Glomerular visceral epithelial cell (primary cell): ENCODE results near the gene NKX1-2.

ENCODE experiments used
- DNase-seq: peaks from one replicate; pipeline ENCODE4 v3.0.0-alpha.2; 2016; ENCODE audit errors: extremely low spot score

NKX1-2 gene

DNA sequence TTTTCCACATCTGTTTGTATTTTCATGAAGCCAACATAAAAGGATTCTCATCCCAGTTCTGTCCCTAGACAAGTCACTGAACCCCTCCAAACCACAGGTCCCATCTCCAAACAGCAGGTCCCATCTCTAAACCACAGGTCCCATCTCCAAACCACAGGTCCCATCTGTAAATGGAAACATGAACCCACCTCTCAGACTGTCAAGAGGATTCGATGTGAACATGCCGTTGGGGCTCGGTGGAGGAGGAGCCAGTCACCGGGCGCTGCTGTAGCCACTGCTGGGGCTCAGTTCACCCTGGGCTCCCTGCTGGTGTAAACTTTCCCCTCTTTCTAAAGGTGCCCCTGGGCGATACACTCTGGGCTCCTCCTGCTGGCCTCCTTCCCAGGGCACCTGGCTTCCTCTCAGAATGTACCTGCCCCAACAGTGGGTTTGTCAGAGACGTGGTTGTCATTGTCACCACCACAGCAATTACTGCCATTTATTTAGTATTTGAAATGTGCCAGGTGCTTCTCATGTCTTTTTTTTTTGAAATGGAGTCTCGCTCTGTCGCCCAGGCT, 24.8 kb upstream of the NKX1-2 start:
- DNase-seq, result no peak

DNA sequence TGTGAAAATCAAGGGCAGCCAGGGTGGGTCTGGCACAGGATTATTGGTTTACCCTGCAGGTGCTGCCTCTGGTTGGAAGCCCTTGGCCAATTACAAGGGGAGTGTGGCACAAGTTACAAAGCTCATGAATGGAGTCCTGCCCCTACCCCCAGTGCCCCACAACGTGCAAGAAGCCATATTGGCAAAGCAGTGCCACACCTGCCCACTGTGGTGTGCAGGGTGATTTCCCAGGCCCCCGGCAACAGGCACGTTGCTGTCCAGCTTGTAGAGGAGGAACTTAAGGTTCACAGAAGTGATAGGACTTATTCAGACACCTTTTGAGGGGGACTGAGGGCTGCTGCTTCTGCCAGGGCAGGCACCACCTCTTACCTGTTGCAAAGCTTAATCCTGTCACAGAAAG, 23.2 kb upstream of the NKX1-2 start:
- DNase-seq, result no peak

DNA sequence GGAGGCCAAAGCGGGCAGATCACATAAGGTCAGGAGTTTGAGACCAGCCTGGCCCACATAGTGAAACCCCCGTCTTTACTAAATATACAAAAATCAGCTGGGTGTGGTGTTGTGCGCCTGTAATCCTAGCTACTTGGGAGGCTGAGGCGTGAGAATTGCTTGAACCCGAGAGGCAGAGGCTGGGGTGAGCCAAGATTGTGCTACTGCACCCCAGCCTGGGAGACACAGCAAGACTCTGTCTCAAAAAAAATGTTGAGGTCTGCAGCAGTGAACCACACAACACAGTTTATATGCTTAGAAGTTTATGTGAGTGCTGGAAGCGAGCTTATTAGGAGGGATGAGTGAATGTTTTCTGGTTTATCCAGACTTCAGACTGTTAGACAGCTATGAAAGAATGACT, 22.2 kb upstream of the NKX1-2 start:
- no peak for DNase-seq

DNA sequence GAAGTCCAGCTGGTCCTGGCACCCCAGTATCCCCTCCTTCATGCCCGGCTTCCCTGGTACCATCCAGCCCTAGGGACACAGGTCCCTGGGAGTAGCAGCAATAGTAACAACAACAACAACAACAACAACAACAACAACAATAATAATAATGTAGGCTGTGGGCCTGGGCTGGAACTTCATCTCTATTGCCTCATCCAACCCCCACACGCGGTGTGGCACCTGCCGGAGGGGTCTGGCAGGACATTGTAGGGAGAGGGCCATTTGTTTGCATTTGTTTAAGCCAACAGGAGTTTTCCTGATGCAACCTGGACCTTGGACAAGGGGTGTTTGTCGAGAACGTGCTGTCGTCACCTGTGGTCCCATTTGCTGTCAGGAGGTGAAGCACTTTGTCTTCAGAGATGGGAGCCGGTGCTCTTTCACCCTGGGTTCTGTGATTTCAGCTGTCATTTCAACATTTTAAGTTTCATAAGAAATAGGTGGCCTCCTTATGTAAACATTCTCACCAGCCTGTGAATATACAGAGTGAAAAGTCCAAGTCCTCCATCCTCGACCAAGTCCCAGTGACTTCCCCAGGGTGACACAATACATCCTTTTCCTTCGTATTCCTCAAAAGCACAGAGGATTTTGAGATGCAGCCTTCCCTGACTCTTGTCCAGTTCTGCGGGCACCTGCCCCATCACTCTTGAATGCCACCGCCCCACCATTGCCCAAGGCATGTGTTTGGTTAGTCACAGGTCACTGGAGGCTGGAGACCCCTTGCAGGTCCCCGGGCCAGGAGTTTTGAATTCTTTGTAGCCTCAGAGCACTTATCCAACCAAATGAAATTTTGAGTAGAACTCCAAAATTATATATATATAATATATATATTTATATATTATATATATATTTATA, 21.0 kb upstream of the NKX1-2 start:
- DNase-seq, result no peak

DNA sequence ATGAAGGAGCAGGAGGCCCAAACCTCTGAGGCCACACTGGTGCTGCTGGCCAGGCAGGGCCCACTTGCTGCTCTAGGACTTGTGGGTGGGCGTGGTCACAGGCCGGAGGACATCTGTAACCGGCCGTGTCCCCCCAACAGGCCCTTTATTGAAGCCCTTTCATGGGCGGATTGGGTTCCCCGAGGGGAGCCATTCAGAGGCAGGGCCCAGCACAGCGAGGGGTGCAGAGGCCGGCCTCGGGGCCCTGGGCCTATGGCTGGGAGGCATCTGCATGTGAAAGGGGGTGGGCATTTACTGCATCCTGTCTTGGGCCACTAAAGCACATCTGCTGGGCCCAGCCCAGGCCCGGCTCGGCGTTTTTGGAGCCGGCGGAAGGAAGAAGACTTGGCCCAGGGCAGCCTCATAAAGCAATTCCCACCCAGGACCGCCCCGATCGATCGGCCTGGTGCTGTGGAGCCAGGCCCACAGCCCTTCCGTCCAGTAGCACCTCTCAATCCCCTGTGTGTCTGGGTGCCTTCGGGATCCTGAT, 20.2 kb upstream of the NKX1-2 start:
- no peak for DNase-seq

DNA sequence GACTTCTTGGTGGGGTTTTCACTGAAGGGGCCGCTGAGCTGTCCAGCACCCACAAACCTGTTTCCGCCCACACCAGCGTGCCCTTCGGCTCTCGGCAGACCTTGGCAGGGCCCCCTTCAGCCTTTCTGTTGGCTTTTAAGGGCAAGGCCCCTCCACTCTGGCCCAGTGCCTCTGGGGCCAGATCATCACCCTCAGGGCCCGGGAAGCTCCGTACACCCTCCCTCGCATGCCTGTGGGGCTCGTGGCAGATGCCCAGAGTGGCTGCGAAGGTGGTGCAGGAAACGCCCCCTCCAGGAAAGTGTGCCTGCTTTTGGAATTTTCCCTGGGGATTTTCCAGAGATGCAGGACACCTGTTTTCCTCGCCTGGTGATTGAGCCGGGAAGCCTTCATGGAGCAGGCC, 18.8 kb upstream of the NKX1-2 start:
- no peak for DNase-seq

DNA sequence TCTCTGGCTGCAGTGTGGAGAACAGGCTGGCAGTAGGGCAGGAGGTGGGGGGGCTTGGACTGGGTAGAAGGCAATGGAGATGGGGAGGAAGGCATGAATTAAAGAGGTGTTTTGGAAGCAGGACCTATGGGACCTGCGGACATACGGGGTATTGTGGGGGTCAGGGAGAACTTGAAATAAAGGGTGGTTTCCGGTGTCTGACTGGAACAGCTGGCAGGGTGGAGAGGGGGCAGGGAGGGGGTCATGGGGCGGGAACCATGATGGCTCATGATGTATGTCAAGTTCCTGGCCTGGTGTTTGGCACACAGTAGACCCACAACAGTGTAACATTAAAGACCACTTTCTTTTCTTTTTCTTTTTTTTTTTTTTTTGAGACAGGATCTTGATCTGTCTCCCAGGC, 17.3 kb upstream of the NKX1-2 start:
- DNase-seq, result no peak

DNA sequence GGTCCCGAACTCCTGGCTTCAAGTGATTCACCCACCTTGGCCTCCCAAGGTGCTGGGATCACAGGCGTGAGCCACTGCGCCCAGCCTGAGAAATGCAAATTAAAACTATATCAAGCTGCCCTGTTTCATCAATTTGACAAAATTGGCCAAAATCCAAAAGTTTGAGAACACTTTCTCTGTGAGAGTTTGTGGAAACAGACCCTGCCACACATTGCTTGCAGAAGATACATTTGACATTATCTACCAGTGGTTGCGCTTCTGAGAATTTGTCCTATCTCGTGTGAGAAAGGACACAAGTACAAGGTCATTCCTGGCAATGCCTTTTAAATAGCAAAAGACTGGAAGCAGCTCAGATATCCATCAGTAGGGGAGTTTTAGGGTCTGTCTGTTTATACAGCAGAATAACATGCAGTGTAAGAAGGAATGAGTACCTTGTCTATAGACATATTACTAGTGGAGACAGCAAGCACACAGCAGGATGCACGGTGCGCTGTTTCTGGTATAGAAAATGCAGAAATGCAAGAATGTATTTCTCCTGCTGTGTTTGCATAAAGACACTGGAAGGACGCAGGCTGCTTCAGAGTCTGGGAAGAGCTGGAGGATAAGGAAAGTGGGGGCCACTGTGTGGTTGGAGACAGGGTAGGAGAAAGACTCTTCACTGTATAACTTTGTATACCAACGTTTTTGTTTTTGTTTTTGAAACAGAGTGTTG, 16.1 kb upstream of the NKX1-2 start:
- no peak for DNase-seq

DNA sequence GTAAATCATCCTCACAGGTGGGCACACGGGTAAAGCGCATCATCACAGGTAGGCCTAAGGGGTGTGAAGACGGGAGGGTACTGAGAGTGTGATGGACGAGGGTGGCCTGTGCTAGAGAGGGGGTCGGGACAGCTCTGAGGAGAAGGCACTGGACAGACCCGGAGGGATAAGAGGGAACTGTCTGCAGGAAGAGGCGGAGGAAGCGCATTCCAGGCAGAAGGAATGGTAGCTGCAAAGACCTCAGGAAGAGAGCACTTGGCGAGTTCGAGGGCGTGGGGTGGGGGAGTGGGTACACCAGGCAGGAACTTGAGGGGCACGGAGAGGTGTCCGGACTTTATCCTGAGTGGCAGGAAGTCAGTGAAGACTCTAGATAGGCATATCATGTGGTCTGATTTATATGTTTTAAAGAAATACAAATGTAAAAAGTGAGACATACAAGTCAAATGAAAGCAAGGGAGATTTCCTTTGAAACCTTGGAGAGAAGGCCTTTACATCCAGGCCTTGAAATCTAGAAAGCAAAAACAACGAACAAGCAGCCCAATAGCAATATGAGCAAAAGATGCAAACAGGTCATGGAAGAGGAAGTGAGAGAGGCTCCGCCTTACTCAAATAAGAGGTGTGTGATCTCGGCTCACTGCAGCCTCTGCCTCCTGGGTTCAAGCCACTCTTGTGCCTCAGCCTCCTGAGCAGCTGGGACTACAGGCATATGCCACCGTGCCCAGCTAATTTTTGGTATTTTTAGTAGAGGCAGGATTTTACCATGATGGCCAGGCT, 15.4 kb upstream of the NKX1-2 start:
- no peak for DNase-seq

DNA sequence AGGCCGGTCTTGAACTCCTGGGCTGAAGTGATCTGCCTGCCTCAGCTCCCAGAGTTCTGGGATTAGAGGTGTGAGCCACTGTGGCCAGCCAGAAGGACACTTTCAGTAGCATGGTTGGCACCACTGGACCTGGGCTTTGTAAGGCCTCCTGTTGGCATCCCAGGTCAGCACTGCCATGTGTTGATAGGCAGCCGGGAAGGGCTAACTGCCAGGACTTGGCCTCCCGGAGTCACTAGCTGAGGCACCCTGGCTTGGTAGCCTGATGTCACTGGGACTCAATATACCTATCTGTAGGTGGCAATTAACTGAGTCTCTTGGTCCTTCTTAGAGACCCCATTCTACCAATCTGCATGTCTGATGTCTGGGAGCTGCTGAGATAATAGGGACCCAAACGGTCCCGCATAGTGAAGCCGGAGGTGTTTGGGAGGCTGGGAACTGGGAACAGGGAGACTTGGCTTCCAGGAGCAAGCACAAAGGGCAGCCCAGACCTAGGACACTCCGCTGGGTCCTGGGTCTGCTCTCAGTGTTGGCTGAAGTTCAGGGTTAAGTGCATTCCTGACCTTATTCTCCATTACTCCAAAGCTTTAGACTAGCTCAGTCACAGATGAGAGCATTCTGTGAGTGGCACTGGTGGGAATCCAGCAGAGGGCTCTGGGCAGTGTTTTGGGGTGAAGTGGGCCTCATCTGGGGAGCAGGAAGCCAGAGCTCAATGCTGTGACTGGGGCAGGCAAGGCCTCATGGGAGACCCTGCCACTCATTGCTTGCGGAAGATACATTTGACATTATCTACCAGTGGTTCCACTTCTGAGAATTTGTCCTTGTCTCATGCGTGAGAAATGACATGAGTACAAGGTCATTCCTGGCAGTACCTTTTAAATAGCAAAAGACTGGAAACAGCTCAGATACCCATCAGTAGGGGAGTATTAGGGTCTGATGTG, 14.5 kb upstream of the NKX1-2 start:
- no peak for DNase-seq

DNA sequence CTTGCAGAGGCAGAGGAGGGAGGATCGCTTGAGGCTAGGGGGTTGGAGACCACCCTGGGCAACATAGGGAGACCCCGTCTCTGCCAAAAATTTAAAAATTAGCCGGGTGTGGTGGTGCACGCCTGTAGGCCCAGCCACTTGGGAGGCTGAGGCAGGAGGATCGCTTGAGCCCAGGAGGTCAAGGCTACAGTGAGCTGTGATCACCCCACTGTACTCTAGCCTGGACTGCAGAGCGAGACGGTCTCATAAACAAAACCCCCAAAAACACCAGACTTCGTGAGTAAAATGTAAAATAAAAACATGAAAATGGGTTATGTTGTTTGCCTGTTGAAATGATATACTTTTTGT, 12.5 kb upstream of the NKX1-2 start:
- no peak for DNase-seq

DNA sequence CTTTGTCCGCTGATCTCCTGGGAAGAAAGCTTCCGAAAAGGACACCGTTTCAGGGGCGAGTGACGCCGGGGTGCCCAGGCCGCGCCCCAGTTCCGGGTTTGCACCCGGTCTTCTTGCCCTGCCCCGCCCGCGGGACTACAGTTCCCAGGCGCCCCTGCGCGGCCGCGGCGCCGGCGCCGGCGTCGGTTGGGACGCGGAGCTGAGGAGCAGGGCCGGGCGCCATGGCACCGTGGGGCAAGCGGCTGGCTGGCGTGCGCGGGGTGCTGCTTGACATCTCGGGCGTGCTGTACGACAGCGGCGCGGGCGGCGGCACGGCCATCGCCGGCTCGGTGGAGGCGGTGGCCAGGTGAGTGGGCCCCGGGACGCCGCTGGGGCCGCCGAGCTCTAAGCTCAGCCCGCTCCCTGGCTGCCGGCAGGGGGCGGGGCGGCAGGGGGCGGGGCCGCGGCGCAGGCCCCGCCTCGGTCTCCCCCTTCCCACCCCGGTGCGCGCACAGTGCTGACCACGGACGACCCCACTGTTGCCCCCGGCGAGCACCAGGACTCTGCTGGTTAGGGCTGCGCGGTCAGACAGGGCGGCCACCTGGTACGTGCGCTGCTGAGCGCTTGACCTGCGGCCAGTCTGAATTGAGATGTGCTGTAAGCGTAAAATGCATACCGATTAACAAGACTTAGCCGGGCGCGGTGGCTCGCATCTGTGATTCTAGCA, 12.0 kb upstream of the NKX1-2 start, which contains the start of gene LHPP:
Gene LHPP, plus strand, starts transcription at position 182 of the 706 bp plus-strand sequence. Its CDS starts 40 bp downstream, at position 222.
- DNase-seq, result peak; percentile 81

DNA sequence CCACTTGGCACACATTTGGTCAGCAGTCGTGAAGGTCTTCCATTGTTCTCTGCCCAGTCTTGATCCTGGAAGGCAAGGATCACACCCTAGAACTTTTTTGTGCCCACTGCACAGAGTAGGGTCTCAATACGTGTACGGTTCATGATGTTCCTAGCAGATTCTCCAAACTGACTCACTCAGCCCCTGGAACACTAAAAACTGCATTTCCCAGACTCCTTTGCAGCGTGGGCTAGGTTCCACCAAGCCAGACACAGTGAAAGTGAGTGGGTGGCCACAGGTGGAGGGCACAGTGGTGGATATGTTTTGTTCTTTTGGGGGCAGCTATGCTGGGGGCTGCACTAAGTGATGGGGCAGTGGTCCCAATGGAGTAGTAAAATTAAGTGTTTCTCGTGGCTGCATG, 10.3 kb upstream of the NKX1-2 start:
- DNase-seq, result no peak

DNA sequence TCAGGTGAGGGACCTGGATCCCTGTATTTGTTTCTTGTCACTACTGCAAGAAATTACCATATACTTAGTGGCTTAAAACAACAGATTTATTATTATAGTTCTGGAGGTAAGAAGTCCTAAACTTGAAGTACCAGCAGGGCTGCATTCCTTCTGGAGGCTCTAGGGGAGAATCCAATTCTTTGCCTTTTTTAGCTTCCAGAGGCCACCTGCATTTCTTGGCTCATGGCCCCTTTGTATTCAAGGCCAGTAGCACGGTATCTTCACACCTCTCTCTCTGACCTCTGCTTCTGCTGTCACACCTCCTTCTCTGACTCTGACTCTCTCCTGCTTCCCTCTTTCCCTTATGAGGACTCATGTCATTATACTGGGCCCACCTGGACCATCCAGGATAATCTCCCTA, 9.6 kb upstream of the NKX1-2 start:
- no peak for DNase-seq

DNA sequence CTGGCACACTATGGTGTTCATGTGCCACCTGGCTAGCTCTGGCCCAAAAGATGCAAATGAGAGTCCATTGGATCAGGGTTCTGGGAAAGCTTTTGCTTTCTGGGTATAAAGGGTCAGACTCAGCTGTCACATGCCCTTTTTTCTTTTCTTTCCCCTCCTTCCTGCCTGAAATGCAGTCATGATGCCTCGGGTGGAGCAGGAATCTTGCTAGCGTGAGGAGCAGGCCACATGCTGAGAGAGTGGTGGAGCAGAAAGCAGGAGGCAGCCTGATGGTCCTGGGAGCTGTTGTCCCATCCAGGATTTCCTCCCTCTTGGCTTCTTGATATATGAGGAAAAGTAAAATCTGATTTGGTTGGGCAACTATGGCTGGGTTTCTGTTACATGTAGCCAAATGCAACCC, 9.1 kb upstream of the NKX1-2 start:
- DNase-seq, result no peak

DNA sequence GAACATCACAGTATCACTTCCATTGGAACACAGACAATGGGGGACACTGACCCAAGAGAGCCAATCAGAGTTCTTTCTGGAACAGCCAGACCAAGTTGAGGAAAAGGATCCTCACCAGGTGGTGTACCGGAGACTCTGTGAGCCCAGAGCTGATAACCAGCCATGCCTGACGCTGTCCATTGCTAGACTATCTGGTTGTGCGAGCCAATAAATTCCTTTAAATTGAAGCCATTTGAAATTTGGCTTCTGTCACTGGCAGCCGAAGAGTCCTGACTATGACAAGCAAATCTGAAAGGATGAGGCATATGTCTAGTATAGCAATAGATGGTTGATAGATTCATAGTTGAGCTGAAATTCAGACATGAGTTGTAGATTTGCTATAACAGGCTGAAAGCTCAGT, 8.6 kb upstream of the NKX1-2 start:
- DNase-seq, result no peak

DNA sequence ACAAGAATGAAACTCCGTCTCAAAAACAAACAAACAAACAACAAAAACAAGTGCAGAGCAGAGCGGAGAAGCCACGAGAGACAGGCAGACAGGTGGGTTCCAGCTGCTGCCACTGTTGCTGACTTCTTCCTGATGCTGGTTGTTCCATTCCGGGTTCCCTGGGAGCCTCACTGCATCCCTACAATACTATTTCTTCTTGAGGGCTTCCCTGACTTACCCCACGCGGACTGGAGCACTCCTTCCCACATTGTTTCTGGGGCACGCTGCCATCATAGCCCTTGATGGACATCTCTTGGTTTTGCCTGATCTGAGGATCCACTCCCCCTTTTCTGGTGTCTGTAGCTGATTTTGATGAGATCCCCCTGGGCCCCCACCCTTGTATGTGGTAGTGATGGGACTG, 5.6 kb upstream of the NKX1-2 start:
- DNase-seq, result no peak

DNA sequence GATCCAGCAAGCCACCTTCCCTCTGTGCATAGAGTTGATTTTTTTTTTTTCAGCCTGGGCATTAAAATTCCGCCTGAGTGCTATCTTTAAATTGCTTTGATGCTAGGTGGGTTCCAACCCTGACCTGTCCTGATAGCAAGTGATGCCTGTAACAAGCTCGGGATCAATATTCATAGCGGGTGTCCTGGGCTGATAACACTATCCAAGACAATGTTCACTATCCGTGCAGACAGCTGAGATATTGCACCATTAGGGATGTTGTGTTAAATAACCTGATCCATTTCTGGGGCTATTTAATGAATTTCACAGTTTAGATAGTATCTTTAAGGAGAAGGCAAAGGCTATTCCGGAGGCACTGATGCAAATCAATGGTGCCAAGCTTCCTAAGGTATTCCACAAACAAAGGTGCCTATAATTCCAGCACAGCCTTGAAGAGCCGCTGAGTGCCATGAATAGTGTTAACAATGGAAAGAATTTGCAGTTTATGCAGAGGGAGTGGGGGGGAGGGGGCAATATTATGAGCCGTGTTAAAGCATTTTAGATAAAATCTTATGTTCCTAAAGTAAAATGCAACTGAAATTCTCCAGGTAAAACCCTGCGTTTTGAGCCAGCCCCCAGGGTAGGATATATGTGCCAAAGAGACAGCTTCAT, 4.2 kb upstream of the NKX1-2 start:
- DNase-seq, result no peak

DNA sequence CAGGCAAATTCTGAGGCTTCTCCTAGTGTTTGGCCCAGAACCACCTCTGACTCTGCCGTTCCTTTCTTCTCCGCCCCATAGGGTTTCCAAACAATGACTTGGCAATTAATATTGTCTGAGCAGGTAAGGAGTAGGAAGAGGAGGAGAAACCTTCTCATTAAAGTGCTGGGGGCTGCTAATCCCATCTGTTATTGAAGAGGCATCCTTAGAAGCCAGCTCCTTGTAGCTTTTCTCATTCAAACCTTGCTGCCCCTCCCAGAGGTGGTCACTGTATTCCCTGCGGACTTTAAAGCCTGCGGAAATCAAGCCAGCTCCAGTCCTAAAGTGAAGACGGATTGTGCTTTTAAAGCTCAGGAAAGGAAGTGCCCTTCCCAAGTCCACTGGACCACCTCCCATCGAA, 1.4 kb upstream of the NKX1-2 start:
- no peak for DNase-seq

DNA sequence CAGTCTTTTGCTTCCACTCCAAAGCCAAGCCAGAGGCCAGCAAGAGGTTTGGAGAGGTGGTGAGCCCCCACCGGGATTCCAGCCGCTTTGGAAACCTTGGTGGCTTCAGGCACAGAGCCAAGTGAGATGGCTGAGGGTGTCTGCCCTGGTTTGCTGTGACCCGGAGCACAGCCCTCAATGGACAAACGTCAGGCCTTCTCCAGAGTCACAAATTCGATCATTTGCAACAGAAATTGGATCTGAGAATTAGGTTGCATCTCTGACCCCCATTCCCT, 885 bp upstream of the NKX1-2 start:
- no peak for DNase-seq
